ENCODE data around the gene TMCO1. TPM values are rescaled to one million over a fixed set of nuclear protein-coding genes. Genes with fewer than 3 reads are reported as not detected.

TMCO1 gene
- total RNA-seq, 1 donor from 2014 or later: 98.6 TPM

DNA sequence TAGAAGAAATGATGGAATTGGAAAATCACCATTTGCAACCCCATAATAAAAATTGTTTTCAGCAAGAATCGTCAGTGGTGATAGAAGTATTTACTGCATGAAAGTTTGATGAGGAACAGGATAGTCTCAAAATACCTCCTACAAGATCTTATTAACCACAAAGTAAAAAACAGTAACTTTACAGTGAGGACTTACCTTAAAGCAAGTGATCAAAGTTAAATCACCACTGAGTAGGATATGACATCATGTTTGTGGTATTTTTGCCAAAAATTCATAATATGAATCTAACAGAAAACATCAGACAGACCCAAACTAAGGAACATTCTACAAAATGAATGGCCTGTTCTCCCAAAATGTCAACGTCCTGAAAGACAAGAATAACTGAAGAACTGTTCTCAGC, 90.2 kb downstream of the TMCO1 start:
- Mint-ChIP-seq H3K27me3 (ENCODE audit: low read depth) (no peaks in the 10 kb centered on the region), H3K4me3 (ENCODE audit: unreplicated experiment) (no peak overlapping the region), H3K9me3 (ENCODE audit: low read depth) (peaks cover 8% of the 10 kb centered on the region), H3K4me1 (ENCODE audit: low read depth) (peaks cover 10% of the 10 kb centered on the region), H3K36me3 (ENCODE audit: low read depth) (peaks cover 35% of the 10 kb centered on the region), H3K27ac (ENCODE audit: unreplicated experiment) (no peak overlapping the region)
- TF ChIP-seq, protein P1, sequence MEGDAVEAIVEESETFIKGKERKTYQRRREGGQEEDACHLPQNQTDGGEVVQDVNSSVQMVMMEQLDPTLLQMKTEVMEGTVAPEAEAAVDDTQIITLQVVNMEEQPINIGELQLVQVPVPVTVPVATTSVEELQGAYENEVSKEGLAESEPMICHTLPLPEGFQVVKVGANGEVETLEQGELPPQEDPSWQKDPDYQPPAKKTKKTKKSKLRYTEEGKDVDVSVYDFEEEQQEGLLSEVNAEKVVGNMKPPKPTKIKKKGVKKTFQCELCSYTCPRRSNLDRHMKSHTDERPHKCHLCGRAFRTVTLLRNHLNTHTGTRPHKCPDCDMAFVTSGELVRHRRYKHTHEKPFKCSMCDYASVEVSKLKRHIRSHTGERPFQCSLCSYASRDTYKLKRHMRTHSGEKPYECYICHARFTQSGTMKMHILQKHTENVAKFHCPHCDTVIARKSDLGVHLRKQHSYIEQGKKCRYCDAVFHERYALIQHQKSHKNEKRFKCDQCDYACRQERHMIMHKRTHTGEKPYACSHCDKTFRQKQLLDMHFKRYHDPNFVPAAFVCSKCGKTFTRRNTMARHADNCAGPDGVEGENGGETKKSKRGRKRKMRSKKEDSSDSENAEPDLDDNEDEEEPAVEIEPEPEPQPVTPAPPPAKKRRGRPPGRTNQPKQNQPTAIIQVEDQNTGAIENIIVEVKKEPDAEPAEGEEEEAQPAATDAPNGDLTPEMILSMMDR (IDR thresholded peaks at IDR 0.05): no peak
- DNase-seq (ENCODE audit: low spot score): no peak

Other genes starting within 250 kb of the TMCO1 start
- gene LRRC52, start 224.9 kb downstream of the TMCO1 start, total RNA-seq: not detected in 3 replicates
- gene MGST3, start 137.6 kb downstream of the TMCO1 start, total RNA-seq: 154 to 167 TPM (median 165 TPM) in 3 replicates
- 25.9 to 38.6 TPM (median 34.6 TPM) in 3 replicates for gene ALDH9A1, start 70.3 kb downstream of the TMCO1 start, total RNA-seq
- gene UCK2, start 58.7 kb upstream of the TMCO1 start, total RNA-seq: 42.1 to 52.2 TPM (median 44.2 TPM) in 3 replicates